Measurements from ENCODE around the gene TREX2. TPM values are rescaled to one million over a fixed set of nuclear protein-coding genes. Genes with fewer than 3 reads are reported as not detected.

The TREX2 gene
- total RNA-seq, 1 experiment from 2014 or later = 2.3 TPM

- DNase-seq (ENCODE audit: low read depth) = no peak
These were observed 10.0 kb downstream of the TREX2 start for GRCh38 chrX:153435845-153436244.

GRCh38 chrX:153434801-153435200, 11.1 kb downstream of the TREX2 start:
- no peak for DNase-seq (ENCODE audit: low read depth)

- DNase-seq (ENCODE audit: low read depth) = no peak
These were observed 12.0 kb downstream of the TREX2 start for GRCh38 chrX:153433781-153434285.

GRCh38 chrX:153433161-153433680, 12.6 kb downstream of the TREX2 start:
- DNase-seq (ENCODE audit: low read depth) = no peak

- DNase-seq (ENCODE audit: low read depth) = no peak
These were observed 15.1 kb downstream of the TREX2 start for GRCh38 chrX:153430796-153431195.

- no peak for DNase-seq (ENCODE audit: low read depth)
These were observed 19.7 kb downstream of the TREX2 start for GRCh38 chrX:153426204-153426603.

GRCh38 chrX:153423652-153424051, 22.2 kb downstream of the TREX2 start:
- no peak for DNase-seq (ENCODE audit: low read depth)

GRCh38 chrX:153421856-153422255, 24.0 kb downstream of the TREX2 start:
- DNase-seq (ENCODE audit: low read depth) = no peak

- no peak for DNase-seq (ENCODE audit: low read depth)
These were observed 24.8 kb downstream of the TREX2 start for GRCh38 chrX:153420851-153421599.

- no peak for DNase-seq (ENCODE audit: low read depth)
These were observed 28.2 kb downstream of the TREX2 start for GRCh38 chrX:153417637-153418036.

GRCh38 chrX:153416781-153417450, 28.9 kb downstream of the TREX2 start:
- no peak for DNase-seq (ENCODE audit: low read depth)

GRCh38 chrX:153414856-153415510, 30.9 kb downstream of the TREX2 start:
- DNase-seq (ENCODE audit: low read depth) = no peak

GRCh38 chrX:153413731-153414130, 32.1 kb downstream of the TREX2 start:
- no peak for DNase-seq (ENCODE audit: low read depth)

GRCh38 chrX:153412746-153413720, 32.8 kb downstream of the TREX2 start:
- DNase-seq (ENCODE audit: low read depth) = no peak

- no peak for DNase-seq (ENCODE audit: low read depth)
These were observed 33.8 kb downstream of the TREX2 start for GRCh38 chrX:153411988-153412574.

GRCh38 chrX:153411255-153411987, 34.4 kb downstream of the TREX2 start, which contains the start of gene ZFP92:
Gene ZFP92, plus strand, starts transcription at chrX:153411472. Its CDS starts 6,851 bp downstream, at chrX:153418323.
- no peak for DNase-seq (ENCODE audit: low read depth)

GRCh38 chrX:153410888-153411254, 35.0 kb downstream of the TREX2 start:
- no peak for DNase-seq (ENCODE audit: low read depth)

- no peak for DNase-seq (ENCODE audit: low read depth)
These were observed 35.5 kb downstream of the TREX2 start for GRCh38 chrX:153410373-153410772.

- DNase-seq (ENCODE audit: low read depth) = no peak
These were observed 36.3 kb downstream of the TREX2 start for GRCh38 chrX:153409414-153410101.
